Large intestine (tissue), 3 donors: ENCODE measurements around the gene PPP4R2. TPM values are rescaled to one million over a fixed set of nuclear protein-coding genes. Genes with fewer than 3 reads are reported as not detected.

Source experiments
- DNase-seq, 2 donors: peaks; one replicate each; pipeline versions ENCODE4 v3.0.0 to v3.0.0-alpha.2; 2013
- H3K27ac ChIP-seq: one replicate; pipeline ENCODE4 v1.5.1; 2013; ENCODE audit warnings: low read length
- H3K27me3 ChIP-seq: 2 replicates; pipeline ENCODE4 v1.6.1; 2013; ENCODE audit warnings: low read length; ENCODE audit not compliant: control insufficient read depth, insufficient read depth
- H3K36me3 ChIP-seq: 2 replicates; pipeline ENCODE4 v1.6.1; 2013; ENCODE audit warnings: low read length; ENCODE audit not compliant: control insufficient read depth, insufficient read depth
- H3K4me1 ChIP-seq: one replicate; pipeline ENCODE4 v1.6.1; 2013; ENCODE audit warnings: low read length; ENCODE audit not compliant: control insufficient read depth, insufficient read depth
- H3K4me3 ChIP-seq: one replicate; pipeline ENCODE4 v1.5.1; 2013; ENCODE audit warnings: low read length
- H3K9me3 ChIP-seq: one replicate; pipeline ENCODE4 v1.6.1; 2013; ENCODE audit warnings: mild to moderate bottlenecking, low read depth, low read length, moderate library complexity; ENCODE audit not compliant: control insufficient read depth
- WGBS: methylation state at CpG from one replicate; pipeline ENCODE4 v1.1.5; 2013; ENCODE audit warnings: low lambda C conversion rate; ENCODE audit not compliant: insufficient coverage; 5-methylcytosine and 5-hydroxymethylcytosine counted together
- polyA plus RNA-seq: library from polyadenylated mRNA; unstranded; fragments of 120-200 nt; gene quantifications from one replicate; pipeline ENCODE4 v1.2.1, GENCODE V29; 2013

Gene PPP4R2
- polyA plus RNA-seq, 1 donor = 69.6 TPM

DNA sequence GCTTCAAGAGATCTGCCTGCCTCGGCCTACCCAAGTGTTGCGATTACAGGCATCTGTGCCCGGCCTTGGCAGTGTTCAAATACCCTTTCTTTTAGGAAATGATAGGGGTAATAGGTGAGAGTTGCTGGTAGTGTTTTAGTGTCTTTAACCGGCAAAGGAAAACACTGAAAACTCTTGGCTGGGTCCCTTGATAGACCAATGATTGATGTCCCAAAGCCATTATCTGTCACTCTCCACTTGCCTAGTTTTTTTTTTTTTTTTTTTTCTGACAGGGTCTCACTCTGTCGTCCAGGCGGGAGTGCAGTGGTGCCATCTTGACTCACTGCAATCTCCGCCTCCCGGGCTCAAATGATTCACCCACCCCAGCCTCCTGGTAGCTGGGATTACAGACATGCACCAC, 84.5 kb downstream of the PPP4R2 start:
- Histone ChIP-seq H3K27ac (no peak overlapping the region), H3K9me3 (no peaks in the 10 kb centered on the region), H3K36me3 (no peaks in the 10 kb centered on the region), H3K4me1 (no peaks in the 10 kb centered on the region), H3K27me3 (no peaks in the 10 kb centered on the region), H3K4me3 (no peak overlapping the region)
- no CpG with 5 or more reads among the region's 8 CpGs for WGBS
- DNase-seq = no peak

DNA sequence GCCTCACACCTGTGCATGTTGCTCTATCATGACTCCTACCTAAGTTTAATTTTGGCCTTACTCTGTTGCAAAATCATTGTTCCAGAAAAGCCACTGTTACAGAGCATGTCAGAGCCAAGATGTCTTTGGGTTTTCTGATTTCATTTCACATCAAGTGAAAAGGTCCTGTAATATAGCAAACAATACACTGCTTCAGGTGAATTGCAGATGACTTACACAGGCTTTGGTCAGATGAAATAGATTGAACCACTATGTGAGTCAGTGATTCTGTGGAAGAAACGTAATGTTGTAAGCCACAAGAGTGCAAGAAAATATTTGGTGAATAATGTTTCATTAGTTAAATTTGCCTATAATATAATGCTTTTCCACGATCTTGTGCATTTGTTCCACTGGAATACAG, 87.6 kb downstream of the PPP4R2 start:
- Histone ChIP-seq H3K36me3 (no peaks in the 10 kb centered on the region), H3K4me1 (no peaks in the 10 kb centered on the region), H3K9me3 (no peaks in the 10 kb centered on the region), H3K4me3 (no peak overlapping the region), H3K27me3 (no peaks in the 10 kb centered on the region), H3K27ac (no peak overlapping the region)
- DNase-seq = no peak
- WGBS = 100% methylated on average over 1 of the region's 2 CpGs

DNA sequence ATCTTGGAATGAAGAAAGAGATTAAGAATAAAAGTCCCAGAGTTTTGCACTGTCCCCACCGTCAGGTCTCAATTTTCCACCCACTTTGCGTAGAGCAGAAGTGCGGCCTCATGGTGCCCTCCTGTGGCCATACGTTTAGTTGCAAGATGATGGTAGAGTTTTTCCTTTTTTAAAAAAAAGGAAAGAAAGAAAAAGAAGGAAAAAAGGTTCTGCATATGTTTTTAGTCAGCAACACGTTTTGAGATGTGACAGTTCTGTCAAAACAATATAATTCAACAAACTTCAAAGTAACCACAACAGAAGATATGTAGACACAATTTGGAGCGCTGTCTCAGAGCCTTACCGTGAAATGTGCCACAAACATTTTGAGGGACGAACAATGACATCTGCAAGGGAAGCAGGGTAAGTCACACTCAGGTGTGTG, 89.5 kb downstream of the PPP4R2 start:
- Histone ChIP-seq H3K27me3 (no peaks in the 10 kb centered on the region), H3K4me3 (no peak overlapping the region), H3K27ac (no peak overlapping the region), H3K4me1 (no peaks in the 10 kb centered on the region), H3K9me3 (no peaks in the 10 kb centered on the region), H3K36me3 (no peaks in the 10 kb centered on the region)
- peak in 1 of 2 donors; percentile 24 for DNase-seq
- 70% methylated on average over 4 of the region's 8 CpGs for WGBS

DNA sequence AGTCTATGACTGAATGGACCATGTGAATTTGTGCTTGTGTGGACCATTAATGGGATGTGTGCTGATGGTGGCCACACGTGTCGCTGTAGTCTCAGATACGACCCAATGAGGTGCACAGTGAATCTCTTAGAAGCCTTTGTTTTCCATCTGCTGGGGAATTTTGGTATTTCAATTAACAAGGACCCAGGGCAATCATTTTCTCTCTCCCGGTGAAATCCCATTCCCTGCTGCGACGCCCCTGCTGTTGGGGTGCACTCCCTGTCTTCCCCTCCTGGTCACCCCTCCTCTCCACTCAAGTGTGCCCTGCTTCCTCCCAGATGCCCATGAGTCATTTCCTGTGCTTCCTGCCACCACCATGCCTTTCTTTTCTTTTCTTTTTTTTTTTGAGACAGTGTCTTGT, 97.5 kb downstream of the PPP4R2 start:
- no peak overlapping the region for H3K27ac ChIP-seq
- H3K36me3 ChIP-seq = no peaks in the 10 kb centered on the region
- WGBS = no CpG with 5 or more reads among the region's 6 CpGs
- H3K27me3 ChIP-seq = no peaks in the 10 kb centered on the region
- H3K9me3 ChIP-seq = no peaks in the 10 kb centered on the region
- no peaks in the 10 kb centered on the region for H3K4me1 ChIP-seq
- no peak overlapping the region for H3K4me3 ChIP-seq
- no peak for DNase-seq

DNA sequence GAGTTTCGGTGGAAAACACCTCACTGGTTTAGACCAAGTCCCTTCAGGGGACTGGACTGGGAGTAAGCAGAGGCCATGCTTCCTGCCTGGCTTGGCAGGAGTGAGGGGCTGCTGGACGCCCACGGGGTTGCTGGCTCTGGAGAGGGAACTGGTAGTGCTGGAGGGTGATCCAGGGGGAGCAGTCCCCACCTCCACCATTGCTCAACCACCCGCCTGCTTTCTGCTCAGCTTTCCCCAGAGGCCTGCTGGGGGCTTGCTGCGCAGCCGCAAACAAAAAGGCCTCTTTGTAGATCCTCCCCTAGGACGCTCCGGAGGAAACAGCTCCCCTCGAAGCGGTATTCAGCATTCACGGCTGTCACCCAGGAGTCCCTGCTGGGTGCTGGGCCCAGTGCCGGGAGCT, 98.3 kb downstream of the PPP4R2 start:
- no peak for DNase-seq
- Histone ChIP-seq H3K27ac (no peak overlapping the region), H3K4me1 (peaks cover under 1% of the 10 kb centered on the region), H3K27me3 (no peaks in the 10 kb centered on the region), H3K36me3 (no peaks in the 10 kb centered on the region), H3K4me3 (no peak overlapping the region), H3K9me3 (no peaks in the 10 kb centered on the region)
- no CpG with 5 or more reads among the region's 12 CpGs for WGBS

DNA sequence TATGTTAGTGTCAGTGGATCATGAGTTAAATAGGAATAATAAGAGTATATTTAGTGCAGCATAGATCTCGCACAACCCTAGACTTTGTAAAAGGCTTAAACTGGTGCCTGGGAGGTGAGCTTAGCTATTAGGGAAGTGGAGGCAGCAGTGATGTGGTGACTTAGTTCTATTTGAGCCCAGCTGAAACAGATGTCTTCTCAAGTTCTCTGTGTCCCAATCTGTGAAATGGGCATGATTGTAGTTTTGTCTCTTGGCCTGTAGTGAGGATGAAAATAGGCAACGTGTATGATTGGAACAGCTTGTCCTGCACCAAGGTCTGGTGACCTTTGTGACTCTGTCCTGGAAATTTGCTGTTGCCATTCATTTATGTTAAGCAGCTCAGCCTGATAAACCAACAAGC, 99.6 kb downstream of the PPP4R2 start:
- Histone ChIP-seq H3K9me3 (no peaks in the 10 kb centered on the region), H3K27ac (no peak overlapping the region), H3K36me3 (no peaks in the 10 kb centered on the region), H3K4me1 (peaks cover 11% of the 10 kb centered on the region), H3K27me3 (no peaks in the 10 kb centered on the region), H3K4me3 (no peak overlapping the region)
- WGBS = no CpG with 5 or more reads among the region's 2 CpGs
- DNase-seq = no peak

DNA sequence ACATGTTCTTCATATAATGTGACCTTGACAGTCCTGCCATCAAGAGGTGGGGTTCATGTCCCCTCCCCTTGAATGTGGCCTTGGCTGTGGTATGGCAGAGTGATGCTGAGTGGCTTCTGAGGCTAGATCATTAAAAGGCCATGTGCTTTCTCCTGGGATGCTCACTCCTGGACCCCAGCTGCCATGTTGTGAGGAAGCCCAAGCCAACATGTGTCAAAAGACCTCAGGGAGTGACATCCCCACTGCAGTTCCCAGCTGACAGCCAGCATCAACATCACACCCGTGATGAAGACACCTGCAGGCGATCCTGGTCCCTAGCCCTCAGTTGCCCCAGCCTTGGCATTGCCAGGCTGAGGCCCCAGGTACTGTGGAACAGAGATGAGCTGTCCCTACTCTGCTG, 101.4 kb downstream of the PPP4R2 start:
- H3K4me1 ChIP-seq = peaks cover 16% of the 10 kb centered on the region
- H3K27ac ChIP-seq = no peak overlapping the region
- DNase-seq = no peak
- no peaks in the 10 kb centered on the region for H3K27me3 ChIP-seq
- no peak overlapping the region for H3K4me3 ChIP-seq
- H3K9me3 ChIP-seq = no peaks in the 10 kb centered on the region
- H3K36me3 ChIP-seq = no peaks in the 10 kb centered on the region
- no CpG with 5 or more reads among the region's 2 CpGs for WGBS

DNA sequence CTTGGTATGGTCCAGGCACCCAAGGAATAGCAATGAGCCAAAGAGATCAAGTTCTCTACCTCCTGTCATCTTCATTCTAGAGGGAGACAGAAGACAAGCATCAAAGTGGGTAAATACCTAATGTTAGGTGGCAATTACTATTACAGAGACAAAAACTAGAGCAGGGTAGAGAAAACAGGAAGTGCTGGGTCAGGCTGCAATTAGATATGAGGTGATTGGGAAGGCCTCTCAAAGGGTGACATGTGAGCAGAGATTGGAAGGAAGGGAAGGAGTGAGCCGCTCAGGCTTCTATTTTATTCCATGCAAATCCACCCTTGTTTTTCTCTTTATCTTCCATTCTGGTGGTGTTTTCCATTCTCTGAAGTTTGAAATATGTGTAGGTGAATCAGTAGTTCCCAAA, 102.3 kb downstream of the PPP4R2 start:
- no peak for DNase-seq
- no CpG with 5 or more reads among the region's 1 CpG for WGBS
- Histone ChIP-seq H3K4me3 (no peak overlapping the region), H3K9me3 (no peaks in the 10 kb centered on the region), H3K36me3 (no peaks in the 10 kb centered on the region), H3K27ac (no peak overlapping the region), H3K27me3 (no peaks in the 10 kb centered on the region), H3K4me1 (peaks cover 16% of the 10 kb centered on the region)

DNA sequence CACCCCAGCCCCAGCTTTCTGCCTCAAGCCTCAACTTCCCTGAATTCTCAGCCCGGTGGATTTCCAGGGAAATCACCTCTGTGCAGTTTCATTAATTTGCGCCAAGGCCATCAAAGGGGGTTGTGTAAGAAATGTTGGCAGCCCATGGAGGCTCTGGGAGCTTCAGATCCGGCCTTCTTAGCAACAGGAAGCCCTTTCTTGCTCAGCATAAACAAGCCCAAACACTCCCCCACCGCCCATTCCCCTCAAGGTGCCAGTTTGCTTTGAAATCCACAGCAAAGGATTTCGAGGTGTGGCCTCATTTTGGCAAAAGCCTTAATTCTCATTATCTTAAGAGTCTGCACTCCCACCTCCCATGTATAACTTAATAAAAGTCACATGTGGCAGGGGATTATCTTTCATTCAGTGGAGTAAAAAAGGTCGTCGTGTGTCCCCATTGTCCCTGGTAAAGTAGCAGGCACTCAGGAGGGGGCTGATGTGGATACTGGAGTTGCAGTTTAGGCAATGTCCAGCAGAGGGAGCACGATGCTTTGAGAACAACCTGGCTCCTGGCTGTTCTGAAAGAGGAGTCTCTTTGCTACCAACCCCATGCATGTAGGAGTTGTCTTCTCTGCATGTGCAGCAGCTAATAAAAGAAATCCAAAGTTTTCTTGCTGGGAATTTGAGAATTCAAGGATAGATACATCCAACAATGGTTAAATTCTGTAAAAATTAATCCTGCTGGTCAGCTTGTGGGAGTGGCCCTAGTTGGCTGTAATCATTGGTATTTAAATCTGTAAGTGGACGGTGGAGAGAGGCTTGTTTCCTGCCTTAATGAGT, 104.3 kb downstream of the PPP4R2 start:
- H3K36me3 ChIP-seq = no peaks in the 10 kb centered on the region
- H3K4me1 ChIP-seq = peaks cover 16% of the 10 kb centered on the region
- H3K4me3 ChIP-seq = no peak overlapping the region
- H3K27me3 ChIP-seq = no peaks in the 10 kb centered on the region
- H3K27ac ChIP-seq = peak overlapping the region; percentile 55
- H3K9me3 ChIP-seq = no peaks in the 10 kb centered on the region
- DNase-seq = peak; percentile 75 to 83
- no CpG with 5 or more reads among the region's 9 CpGs for WGBS

DNA sequence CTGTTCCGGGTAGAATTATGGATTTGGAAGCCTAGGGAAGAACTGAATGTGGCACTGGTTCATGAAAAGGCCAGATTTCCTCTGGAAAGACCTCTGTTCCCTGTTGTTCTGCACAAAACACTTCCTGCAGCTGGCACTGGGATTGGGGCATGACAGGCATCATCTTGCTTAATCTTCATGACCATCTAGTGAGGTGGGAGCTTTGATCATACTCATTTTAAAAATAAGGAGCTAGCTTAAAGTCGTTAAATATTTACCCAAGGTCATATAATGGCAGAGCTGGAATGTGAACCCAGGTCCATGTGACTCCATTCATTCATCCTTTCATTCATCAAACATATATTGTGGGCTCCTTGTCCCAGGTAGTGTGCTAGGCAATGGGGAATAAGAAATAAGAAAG, 105.3 kb downstream of the PPP4R2 start:
- no CpG with 5 or more reads among the region's 2 CpGs for WGBS
- no peaks in the 10 kb centered on the region for H3K36me3 ChIP-seq
- DNase-seq = peak; percentile 47 to 78
- H3K27me3 ChIP-seq = no peaks in the 10 kb centered on the region
- no peaks in the 10 kb centered on the region for H3K9me3 ChIP-seq
- no peak overlapping the region for H3K4me3 ChIP-seq
- peak overlapping the region; percentile 55 for H3K27ac ChIP-seq
- peaks cover 16% of the 10 kb centered on the region for H3K4me1 ChIP-seq

DNA sequence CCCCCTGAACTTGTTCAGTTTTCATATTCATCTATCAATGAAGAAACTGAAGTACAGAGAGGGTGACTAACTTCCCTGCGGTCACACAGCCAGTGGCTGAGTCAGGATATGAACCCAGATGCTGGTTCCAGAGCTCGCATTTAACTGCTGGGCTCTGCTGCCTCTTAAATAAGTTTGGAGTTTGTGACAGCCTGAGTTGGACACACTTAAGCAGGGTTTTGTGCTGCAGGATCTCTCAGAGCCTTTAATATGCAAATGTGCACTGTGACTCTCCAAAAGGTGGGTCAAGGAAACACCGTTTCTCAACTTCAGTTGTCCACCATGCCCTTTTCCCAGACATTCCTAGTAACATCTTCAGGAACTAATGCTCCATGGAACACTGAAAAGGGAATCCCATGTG, 110.6 kb downstream of the PPP4R2 start:
- Histone ChIP-seq H3K4me1 (no peaks in the 10 kb centered on the region), H3K36me3 (no peaks in the 10 kb centered on the region), H3K27me3 (no peaks in the 10 kb centered on the region), H3K27ac (no peak overlapping the region), H3K9me3 (no peaks in the 10 kb centered on the region), H3K4me3 (no peak overlapping the region)
- DNase-seq = no peak
- no CpG with 5 or more reads among the region's 3 CpGs for WGBS
